NCI-H2029 treated with DMSO at 0.1 percent for 48 hours (cell line): Measurements from ENCODE around the gene INTS6.
A peak's percentile ranks its signal among the peaks of the same experiment; 100 is the strongest.

Experiments used
- DNase-seq: peaks from one replicate; lab custom pipeline; 2025; lab: John Stamatoyannopoulos, UW

The INTS6 gene

DNA sequence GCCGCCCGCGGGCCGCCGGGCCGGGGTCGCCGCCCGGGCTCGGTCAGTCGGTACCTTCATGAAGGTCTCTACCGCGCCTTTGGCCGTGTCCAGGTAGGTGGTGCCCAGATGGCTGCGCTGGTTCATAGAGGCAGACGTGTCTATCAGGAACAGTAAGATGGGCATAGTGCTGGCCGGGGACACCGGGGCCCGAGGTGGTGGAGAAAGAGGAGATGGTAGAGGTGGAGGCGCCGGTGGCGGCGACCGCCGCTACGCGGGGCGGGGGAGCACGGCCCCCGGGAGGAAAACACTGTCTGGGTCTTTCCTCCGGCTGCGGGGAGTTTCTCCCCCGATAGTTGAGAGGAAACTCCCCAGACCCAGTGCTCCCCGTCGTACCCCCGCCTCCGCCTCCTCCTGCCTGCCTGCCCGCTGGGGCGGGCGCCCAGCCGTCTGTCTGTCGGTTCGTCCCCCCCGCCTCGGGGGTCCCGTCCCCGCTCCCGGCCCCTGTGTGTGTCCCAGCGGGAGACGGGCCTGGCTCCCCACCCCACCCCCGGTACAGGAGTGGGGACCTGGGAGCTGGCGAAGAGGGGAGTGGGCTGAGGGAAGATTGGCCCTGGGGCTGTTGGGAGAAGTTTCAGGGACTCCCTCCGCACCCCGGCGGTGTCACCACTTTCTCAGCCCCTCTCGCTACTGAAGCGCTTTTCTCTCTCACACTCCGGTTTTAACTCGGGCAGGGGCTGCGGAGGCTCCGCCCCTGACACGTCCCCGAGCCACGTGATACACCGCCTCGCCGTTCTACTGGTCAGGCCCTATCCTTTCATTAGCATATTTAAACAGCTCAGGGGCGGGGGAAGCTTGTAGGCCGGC lies at the start of gene INTS6:
Gene INTS6 (minus strand): TSS at position 676 of the 846 bp plus-strand sequence. CDS start 511 bp downstream, at position 165.
- DNase-seq, result peak; percentile 80

DNA sequence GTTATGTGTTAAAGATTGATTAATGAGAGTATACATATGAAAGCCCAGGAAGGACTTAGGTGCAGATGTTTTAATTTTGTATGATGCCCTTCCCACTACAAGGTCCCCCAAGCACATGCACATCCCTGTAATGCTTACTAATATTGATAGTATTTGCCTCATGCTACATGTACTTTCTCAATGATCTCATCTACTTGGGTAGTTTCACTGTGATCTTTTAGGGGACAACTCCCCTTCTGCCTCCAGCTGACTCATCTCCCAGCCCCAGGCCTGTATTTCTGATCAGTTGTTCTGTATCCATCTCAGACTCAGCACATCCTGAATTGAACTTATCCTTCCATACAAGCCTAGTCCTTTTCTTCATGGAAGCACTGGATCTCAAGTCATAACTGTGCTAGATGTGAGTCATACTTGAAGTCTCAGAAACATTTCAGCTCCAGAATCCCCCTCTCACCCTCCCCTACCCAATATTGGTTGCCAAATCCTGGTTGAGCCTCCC lies 49.4 kb upstream of the INTS6 start:
- DNase-seq, result no peak

DNA sequence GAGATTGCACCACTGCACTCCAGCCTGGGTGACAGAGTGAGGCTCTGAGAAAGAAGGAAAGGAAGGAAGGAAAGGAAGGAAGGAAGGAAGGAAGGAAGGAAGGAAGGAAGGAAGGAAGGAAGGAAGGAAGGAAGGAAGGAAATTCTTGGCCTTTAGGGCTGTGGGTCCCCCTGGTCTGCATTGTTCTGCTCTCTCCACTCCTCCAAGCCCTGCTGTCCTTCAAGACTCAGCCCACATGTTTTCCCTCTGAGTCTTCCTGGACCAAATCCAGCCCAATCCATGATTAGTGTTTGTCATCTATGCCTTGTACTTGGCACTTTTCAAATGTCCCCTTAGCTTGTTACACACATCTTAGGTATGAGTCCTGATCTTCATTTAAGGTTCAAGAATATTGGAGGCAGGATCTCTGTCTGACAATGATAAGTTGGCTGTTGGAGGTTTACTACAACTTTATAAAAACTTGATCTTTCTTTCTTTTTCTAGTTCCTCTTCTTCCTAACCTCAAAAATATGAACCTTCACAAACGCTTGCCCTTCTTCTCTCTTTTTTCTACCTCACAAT lies 48.8 kb upstream of the INTS6 start:
- no peak for DNase-seq

DNA sequence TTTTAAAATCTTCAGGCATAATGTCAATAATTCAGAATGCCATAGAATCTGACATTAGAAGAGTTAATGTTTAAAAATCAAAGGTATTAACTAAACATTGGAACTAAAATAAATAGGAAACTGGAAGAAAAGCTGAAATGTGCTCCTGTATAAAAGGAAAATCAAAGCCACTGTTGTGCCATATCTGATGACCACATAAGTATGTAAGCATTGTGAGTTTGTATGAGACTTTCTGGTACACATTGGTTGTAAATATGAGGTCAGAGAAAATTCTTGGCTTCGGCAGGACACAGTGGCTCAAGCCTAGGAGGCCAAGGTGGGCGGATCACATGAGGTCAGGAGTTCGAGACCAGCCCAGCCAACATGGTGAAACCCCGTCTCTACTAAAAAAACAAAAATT lies 48.3 kb upstream of the INTS6 start:
- DNase-seq, result no peak

DNA sequence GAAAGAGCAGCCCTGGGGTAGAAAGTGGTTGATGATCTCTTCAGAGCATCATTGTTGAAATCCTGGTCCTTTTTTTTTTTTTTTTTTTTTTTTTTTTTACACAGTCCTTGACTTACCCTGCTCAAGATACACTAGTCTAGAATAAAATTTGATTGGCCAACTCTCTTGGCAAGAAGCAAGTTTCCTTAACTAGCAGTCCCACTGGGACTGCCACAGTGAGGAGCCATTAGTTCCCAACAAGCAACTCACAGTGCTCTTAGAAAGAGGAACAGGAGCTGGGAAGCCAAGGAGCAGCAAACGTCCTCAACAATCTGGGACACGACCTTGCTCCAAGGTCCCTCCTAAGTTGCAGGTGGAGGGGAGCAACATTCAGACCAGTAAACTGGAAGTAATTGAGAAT lies 47.9 kb upstream of the INTS6 start:
- no peak for DNase-seq

DNA sequence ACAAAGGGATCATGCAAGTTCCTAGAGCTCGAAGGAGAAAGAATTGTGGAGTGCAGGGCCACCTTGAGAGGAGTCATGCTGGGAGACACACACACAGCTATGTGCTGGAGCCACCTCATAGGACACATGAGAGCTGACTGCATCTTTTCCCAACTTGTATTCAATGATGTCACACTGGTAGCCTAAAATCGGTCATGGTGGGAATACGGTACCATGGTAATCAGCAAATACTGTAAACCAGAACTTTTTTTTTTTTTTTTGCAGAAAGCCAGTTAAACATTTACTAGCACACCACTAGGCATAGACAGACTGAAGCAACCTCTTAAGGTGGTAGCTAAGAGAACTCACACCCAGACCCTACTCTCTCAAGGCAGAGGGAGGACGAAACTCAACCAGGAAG lies 47.0 kb upstream of the INTS6 start:
- DNase-seq, result no peak

DNA sequence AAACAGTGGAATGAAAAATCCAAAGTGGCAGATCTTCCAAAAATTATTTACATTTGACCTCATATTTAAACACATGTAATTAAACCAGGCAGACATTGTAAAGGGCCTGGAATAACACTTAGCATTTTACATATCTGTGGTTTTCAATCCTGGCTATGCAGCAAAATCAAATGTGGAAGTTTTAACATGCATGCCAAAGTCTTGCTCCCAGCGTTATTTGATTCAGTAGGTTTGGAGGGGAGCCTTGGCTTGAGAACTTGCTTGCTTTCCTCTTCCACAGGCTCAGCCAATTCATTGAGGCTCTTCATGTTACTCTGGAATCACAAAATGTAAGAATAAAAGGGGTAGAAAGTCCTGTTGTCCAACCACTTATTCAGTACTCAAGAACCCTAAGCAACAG lies 42.5 kb upstream of the INTS6 start:
- DNase-seq, result no peak

- DNase-seq, result no peak
Measured at GRCh38 chr13:51494156-51494555, 41.3 kb upstream of the INTS6 start.

DNA sequence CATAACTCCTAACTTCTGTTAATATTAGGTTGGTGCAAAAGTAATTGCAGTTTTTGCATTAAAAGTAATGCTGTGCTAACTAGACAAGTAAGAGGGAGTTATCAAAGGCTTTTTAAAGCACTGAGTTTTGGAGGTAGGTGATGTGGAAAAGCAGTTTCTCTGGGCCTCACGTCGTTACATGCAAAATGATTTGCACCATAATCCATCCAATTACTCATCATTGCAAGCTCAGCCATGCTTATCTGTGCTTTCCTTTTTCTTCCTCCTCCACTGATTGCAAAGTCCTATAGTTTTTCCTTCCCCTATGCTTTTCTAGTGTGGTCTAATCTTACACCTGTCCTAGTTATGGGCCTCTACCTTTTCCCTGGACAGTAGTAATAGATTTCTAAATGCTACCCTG lies 35.4 kb upstream of the INTS6 start:
- DNase-seq, result no peak

DNA sequence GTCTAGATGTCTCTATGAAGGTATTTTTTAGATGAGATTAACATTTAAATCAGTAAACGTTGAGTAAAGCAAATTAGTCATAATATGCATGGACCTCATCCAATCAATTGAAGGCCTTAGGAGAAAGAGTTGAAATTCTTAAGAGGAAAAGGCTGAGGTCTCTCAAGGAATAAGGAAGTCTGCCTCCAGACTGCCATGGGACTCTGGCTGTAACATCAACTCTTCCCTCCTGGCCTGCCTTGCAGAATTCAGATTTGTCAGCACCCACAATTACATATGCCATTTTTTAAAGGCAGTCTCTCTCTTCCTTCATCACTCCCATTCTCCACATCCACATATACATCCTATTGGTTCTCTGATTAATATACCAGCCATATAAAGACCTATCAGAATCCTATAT lies 28.8 kb upstream of the INTS6 start:
- no peak for DNase-seq

GRCh38 chr13:51479199-51479523 lies 26.3 kb upstream of the INTS6 start:
- no peak for DNase-seq

- no peak for DNase-seq
Measured at GRCh38 chr13:51478418-51479198, 25.8 kb upstream of the INTS6 start.

GRCh38 chr13:51477653-51478324 lies 25.0 kb upstream of the INTS6 start:
- no peak for DNase-seq

DNA sequence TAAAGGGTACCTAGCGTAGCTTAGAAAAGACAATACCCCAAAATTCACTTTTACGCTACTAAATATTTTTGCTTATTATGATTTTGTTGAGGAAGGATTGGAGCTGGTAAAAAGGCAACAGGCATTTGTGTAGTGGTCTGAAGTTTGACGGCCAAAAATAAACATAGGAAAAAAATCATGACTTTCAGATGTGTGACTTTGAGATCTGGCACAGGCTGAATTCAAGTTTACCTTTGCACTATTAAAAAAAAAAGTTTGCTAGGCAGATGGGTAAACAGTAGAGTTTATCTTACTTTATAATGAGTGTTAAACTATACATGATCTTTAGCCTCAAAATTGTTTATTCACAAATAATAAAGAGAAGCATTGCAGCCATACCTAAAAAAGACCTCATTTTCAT lies 24.3 kb upstream of the INTS6 start:
- no peak for DNase-seq

GRCh38 chr13:51475727-51476501 lies 23.1 kb upstream of the INTS6 start:
- no peak for DNase-seq

DNA sequence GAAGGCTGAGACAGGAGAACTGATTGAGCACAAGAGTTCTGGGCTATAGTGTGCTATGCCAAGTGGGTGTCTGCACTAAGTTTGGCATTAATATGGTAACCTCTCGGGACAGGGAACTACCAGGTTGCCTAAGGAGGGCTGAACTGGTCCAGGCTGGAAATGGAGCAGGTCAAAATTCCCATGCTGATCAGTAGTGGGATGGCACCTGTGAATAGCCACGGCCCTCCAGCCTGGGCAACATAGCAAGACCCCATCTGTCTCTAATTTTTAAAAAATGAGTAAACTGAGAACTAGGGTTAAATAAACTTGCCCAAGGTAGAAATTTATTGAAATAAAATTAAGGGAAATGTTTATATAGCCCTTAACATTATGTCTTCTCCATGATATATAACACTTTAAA lies 17.0 kb upstream of the INTS6 start:
- DNase-seq, result no peak

GRCh38 chr13:51467730-51468129 lies 14.9 kb upstream of the INTS6 start:
- DNase-seq, result no peak

DNA sequence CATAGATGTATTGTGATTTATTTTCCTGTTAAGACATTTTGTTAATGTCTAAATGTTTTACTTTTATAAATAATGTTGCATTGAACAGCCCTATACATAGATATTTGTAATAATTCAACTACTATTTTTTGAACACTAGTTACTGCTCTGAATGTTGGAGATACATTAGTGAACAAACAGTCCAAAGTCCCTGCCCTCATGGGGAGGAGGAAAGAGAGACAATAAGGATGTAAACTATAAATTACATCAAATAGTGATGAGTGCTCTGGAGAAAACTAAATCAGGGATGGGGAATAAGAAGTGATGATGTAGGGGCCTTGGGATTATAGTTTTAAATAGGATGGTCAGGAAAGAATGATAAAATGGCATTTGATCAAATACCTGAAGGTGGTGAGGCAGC lies 12.3 kb upstream of the INTS6 start:
- no peak for DNase-seq

DNA sequence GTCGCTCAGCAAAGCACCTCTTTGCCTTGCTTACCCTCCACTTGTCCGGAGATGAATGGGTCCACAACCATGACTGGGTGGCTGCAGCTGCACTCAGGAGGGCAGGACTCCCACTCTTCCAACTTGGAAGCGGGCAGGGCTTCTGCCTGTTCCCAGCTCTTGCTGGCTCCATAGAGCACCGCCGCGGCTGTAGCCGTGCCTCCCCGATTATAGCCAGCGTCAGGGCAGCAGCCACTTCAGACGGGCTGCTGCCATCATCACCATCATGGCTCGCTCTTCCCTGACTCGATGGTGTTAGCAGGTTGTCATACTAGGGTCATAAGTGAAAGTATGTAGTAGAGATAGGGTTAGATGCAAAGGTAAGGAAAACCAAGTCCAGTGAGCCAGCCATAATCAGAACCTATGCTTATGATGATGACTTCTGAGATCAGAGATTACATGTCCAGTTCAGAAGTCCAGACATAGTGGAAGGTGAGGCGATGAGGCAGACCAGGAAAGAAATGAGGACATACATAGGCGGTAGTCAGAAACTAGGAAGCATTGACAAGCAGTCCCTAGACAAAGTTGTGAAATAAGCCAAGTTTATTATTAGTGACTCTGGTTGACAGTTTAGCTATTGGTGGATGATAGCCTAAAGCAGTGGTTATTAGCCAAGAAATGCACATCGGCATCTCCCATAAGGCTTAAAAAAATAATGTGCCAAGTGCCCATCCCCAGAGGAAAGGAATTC lies 4.4 kb upstream of the INTS6 start:
- DNase-seq, result no peak

- no peak for DNase-seq
Measured at GRCh38 chr13:51456510-51456909, 3.7 kb upstream of the INTS6 start.

DNA sequence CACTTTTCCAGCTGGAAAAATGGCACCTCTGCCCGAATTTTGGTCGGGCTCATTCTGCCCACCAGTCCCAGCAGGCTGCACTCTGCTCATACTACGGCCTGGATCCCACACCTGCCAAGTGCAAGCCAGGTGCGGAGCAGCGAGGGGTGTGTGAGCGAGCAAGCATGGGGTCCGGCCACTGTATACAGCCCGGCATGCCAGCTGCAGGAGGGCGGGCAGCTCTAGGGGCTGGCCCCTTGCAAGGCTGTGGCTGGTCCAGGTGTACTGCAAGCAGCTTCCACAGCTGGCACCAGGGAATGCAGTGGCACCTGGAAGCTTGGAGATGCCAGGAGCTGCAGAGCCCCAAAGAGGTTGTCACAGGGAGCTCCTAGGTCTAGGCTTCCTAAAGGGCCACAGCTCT lies 2.7 kb upstream of the INTS6 start:
- DNase-seq, result no peak
